GM18526 (cell line): ENCODE results near the gene GPR142.

Experiments used
- POLR2A ChIP-seq: IDR thresholded peaks from 3 replicates; pipeline ENCODE4 v1.6.1; 2011; ENCODE audit not compliant: insufficient read length; ENCODE audit errors: extremely low read depth

Gene GPR142

DNA sequence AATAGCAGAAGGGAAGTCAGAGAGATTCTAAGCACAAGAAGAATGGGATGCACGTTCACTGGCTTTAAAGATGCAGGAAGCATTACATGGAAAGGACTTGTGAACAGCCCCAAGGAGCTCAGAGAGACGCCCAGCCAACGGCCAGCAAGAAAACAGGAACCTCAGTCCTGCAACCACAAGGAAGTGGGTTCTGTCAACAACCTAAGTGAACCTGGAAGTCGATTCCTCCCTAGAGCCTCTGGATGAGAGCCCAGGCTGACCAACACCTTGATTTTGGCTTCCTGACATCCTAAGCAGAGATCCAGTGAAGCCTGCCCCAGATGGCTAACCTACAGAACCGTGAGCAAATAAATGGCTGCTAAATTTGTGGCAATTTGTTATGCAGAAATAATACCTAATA, 24.5 kb downstream of the GPR142 start:
- no peak for TF ChIP-seq POLR2A

DNA sequence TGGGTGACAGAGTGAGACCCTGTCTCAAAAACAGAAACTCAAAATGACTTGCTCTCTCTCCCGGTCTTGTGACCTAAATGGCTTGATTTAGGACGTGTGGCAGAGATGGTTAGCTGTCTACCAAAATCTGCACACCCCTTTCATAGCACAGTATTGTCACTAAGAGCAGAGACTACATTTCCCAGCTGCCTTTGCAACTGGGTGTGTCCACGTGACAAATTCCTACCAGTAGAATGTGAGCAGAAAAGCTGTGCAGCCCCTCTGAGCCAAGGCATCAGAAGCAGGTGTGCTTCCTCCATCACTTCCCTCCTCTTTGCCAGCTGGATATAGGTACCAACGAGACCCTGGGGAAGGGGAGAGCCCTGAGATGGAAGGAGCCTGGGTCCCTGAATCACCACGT, 25.5 kb downstream of the GPR142 start:
- no peak for TF ChIP-seq POLR2A

DNA sequence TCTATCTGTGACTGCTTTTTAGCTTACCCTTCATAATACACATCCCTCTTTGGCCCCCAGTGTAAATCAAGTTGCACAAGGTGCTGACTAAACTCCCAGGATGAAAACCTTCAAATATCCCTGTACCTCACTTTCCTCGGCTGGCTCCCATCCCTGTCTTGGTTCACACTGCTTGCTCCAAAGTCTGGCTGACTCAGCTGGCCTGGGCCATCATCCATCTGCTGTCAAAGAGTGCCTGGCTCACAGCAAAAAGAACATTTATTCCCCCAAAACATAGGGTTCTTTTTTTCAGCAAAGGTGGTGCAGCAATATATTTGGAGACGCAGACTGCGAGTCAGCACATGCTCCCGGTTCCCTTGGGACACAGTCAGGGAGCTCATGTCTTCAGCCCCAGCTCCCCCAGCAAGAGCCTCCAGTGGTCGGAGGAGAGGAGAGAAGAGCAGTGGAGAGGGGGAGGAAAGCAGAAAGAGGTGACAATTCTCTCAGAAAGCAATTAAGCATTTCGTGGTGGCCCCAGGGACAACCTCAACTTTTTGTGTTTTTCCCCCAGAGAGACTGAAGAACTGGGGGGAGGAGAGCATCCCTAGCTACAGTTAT, 26.1 kb downstream of the GPR142 start:
- no peak for TF ChIP-seq POLR2A

DNA sequence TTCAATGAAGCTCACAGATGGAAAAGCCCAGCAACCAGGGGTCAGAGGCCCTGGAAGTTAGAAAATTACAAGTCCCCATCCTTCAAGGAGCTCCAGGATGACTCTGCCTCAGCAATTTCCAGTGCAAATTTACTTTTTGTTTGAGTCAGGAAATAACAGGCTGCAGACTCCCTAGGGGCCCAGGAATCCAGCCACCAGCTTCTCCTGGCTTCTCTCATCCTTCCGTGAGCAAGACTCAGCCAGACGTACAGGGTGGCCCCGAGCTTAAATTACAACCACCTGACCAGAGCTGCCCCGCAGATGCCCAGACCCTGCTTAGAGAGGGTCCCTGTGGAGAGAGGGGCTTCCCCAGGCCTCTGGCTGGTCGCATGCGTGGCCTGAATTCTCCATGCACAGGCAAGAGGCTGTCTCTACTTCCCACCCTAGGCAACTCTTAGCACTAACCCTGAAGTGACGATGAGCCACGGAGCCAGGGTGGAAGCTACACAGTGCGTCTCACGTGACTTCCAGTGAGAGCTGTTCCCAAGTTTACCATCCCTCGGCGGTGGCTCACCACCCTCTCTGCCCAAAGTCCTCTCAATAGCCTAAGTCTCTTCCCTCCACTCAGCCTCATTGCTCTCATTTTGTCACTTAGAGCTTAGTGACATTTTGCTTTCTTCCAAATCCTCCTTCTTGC, 27.1 kb downstream of the GPR142 start:
- TF ChIP-seq POLR2A = no peak

DNA sequence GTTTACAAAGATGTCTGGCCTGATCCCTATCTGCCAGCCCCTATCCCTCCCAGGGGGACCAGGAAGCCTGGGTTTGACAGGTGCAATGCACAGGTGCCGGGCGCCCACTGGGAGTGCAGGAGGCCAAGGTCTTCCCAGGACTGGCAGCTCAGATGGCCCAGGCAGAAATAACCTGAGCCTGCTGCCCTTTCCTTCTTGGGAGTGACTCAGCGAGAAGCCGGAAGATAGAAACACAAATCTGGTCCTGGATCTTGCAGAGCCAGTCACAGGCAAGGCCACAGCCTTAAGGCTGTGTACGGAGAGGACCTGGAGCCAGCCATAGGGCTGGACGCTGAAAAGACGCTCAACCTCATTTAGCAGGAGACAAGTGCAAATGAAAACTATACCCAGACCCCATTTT, 27.7 kb downstream of the GPR142 start:
- no peak for TF ChIP-seq POLR2A

DNA sequence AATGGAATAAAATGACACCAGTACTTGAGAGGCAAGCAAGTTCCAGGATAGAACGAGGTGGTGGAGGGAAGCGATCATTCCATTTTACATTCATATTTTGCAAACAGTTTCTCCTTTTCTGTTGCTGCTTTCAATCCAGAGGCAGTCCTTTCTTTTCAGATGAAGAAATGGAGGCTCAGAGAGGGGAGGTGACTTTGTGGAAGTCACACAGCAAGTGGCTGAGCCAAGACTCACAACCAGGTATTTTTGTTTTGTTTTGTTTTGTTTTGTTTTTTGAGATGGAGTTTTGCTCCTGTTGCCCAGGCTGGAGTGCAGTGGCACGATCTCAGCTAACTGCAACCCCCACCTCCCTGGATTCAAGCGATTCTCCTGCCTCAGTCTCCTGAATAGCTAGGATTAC, 29.3 kb downstream of the GPR142 start:
- TF ChIP-seq POLR2A = no peak

DNA sequence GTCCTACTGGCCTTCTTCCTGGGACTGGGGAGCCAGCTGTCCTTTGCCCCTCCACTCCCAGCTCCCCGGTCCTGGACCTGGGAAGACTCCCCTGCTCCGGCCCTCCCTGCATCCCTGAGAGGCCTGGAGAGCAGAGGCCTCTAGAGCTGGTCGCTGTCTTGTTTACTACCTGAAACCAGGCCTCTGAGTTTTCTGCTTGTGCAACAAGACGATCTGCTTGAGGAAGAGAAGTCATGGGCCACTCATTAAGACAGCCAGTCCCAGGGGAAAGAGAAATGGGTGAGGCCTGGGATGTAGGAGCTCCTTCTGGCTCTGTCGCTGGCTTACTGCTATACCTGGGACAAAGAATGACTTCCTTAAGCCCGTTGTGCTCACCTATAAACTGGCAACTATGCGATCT, 34.7 kb downstream of the GPR142 start:
- no peak for TF ChIP-seq POLR2A

DNA sequence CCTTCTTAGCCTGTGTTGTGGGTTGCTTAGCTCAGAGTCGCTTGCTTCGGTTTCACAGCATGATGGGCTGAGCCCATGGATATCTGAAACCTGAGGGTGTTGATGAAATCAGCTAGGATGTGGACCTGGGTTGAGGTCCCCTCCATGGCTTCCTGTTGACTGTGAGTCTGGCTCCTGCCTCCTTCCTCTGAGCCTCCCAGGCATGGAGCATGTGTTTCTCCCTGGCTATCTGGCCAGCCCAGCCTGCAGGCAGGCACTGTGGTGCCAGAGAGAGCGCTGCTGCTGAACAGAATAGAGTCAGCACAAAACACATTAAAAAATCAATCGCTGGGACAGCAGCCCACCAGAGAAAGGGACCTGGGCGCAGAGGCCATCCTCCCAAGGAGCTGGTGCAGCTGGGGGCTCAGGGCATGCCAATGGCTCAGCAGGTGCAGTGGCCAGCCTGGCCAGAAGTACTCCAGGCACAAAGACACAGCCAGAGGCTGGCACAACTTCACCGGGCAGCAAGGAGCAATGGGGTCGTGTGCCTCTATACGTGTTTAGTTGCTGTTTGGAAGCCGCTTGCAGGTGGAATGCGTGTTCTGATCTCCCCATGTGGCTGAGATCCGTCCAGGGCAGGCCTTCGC, 36.3 kb downstream of the GPR142 start:
- TF ChIP-seq POLR2A = no peak

DNA sequence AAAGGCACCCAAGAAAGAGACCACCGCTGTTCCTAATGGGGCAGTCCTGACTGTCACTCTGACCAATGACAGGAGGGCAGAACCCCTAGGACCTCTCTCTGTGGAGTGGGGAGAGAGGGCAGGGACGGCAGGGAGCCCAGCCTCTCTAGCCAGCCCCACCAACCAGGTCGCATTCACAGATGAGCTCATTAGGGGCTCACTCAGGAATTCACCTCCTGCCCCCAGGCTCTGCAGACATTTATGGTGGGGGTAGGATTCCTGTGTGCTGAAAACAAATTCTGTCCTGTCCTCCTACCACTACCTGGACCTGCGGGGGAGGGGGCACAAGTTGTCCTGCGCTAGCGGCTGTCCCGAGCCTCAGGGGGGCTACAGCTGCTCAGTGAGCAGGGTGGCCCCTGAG, 36.9 kb downstream of the GPR142 start:
- TF ChIP-seq POLR2A = no peak

DNA sequence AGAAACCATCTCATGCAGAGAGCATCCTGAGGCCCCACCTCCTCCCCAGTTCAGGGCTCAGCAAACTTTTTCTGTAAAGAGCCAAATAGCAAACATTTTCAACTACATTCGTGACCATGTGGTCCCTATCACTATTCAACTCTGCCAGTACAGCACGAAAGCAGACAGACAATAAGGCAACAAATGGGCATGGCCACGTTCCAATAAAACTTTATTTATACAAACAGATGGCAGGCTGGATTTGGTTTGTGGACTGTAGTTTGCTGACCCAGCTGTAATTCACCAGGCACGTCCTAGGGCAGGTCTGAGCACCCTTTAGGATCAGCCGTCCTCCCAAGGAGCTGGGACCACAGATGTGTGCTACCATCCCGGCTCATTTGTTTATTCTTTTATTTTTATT, 37.5 kb downstream of the GPR142 start:
- TF ChIP-seq POLR2A = no peak

DNA sequence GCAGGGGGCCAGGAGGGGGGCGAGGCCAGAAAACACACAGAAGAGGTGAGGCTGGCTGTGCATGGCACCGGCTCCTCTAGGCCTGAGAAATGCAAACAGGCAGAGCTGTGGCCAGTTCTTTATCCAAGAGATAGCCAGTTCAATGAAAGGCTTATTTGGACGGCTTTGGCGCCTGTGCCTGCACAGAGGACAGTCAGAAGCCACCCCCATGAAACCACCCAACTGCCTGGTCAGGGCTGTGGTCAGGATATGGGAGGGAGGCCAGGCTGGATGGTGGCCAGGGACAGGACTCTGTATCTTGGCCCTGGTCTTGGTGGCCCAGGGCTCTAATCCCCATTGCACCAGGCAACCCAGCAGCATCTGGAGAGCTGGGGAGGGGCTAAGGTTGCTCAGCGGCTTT, 40.1 kb downstream of the GPR142 start:
- TF ChIP-seq POLR2A = no peak

DNA sequence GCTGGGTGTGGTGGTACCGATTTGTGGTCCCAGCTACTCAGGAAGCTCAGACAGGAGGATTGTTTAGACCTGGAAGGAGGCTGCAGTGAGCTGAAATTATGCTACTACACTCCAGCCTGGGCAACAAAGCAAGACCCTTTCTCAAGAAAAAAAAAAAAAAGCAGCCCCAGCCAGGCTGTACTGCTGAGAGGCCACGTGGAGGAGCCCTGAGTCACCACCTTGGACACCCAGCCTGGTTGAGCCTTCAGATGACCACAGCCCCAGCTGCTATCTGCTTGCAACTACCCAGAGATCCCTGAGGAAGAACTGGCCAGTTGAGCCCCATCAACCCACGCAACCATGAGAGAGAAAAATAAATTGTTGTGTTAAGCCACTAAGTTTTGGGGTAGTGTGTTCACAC, 41.0 kb downstream of the GPR142 start:
- TF ChIP-seq POLR2A = no peak

DNA sequence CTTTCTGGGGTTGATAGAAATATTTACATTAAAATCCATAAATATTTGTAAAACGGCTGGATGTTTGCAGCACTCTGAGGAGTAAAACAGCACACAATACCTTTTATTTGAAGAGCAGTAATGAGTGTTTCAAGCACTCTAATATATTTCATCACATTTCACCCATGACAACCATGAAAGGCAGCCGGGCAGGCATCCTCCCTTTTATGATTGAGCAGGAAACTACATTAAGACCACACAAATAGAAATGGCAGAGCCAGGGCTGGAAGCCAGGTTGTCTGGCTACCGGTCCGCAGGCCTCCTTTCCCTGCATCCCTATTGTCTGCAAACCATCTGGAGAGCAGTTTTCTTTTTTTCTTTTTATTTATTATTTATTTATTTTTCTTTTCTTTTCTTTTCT, 41.5 kb downstream of the GPR142 start:
- TF ChIP-seq POLR2A = no peak

DNA sequence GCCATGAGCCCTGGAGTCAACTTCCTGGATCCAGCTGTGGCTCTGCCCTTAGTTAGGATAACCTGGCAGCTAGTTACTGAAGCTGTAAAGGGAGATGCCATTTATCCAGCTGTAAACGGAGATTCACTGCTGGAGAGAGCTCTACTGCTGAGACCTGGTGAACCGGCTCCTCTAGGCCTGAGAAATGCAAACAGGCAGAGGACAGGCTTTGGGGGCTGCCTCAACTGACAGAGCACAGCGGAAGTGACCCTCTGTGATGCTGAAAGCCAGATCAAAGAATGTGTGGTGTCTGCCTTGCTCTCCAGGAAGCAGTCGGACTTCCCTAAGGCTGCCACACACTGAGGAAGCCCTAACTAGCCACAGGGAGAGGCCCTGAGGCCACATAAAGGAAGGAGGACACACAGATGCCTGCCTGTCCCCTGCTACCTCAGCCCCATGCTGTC, 42.7 kb downstream of the GPR142 start:
- TF ChIP-seq POLR2A = no peak

DNA sequence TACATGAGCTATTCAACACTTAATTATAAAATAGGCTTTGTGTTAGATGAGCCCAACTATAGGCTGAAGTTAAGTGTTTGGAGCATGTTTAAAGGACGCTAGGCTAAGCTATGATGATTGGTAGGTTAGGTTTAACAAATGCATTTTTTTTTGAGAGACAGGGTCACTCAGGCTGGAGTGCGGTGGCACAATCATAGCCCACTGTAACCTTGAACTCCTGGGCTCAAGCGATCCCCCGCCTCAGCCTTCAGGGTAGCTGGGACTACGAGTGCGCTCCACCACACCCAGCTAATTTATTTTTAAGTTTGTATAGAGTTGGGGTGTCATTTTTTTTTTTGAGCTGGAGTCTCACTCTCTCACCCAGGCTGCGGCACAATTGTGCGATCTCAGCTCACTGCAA, 45.3 kb downstream of the GPR142 start:
- TF ChIP-seq POLR2A = no peak

DNA sequence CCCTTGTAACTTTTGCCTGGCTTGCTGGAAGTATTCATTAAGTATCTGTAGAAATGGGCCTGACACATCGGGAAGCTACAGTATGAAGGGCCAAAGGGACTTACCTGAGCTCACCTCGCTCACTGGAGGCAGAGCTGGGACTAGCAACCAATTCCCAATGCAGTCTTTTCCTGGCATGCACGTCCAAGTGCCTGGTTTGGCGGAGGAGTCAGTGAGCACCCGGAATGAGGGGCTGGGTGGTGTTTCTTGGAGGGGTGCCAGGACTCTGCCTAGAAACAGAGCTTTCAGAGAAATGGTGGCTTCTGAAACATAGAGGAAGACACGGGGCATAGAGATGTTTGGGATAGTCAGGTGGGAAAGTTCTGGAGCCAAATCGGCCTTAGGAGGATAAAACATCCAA, 46.2 kb downstream of the GPR142 start:
- TF ChIP-seq POLR2A = no peak

DNA sequence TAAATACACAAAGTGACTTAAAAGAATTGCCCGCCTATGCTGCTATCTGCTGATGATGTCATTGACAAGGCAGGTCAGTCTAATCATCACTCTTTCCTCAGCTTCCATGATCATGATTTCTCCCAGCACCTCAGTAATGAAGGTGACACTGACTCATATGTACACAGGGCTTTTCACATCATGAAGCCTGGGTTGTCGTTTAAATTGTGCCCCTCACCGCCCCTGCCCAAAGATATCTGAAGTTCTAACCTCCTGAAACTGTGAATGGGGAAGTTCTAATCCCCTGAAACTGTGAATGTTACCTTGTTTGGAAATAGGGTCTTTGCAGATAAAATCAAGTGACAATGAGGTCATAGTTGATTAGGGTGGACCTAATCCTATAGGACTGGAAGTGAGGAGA, 47.2 kb downstream of the GPR142 start:
- TF ChIP-seq POLR2A = no peak
